ENCODE data around the gene TSPAN14.

TSPAN14 gene

DNA sequence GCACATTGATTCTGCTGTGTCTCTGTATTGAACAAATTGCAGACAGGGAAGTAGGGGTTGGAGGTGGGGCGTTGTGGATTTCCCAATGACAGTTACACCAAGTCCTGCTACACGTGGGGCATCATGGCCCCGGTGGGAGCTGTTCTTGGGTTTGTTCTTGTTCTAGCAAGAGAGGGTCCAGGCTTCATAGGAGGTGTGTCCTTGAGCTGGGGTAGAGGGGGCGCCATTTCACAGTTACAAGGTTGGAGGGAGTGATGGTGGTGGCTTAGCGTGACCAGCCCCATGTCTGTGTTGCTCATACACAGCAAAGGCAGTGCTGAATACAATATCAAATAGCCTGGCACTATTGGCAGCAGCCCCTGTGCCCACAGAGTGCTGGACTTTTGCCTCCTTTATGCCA, 99.3 kb downstream of the TSPAN14 start:
- DNase-seq, result no peak

- no peak for DNase-seq
Observed at GRCh38 chr10:80554050-80554449, 99.9 kb downstream of the TSPAN14 start.

GRCh38 chr10:80555415-80555814, 101.3 kb downstream of the TSPAN14 start:
- DNase-seq, result no peak

DNA sequence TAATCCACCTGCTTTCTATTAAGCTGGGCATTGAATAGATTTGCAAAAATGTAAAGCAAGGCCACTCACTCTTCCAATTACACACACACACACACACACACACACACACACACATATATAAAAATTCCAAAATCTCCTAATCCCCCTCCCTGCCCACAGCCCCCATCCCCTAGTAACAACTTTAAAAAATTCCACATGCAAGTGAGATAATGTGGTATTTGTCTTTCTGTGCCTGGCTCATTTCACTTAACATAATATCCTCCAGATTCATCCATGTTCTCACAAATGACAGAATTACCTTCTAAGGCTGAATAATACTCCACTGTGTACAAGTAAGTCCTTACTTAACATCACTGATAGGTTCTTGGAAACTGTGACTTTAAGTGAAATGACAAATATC, 107.8 kb downstream of the TSPAN14 start:
- DNase-seq, result no peak

GRCh38 chr10:80567292-80567691, 113.2 kb downstream of the TSPAN14 start:
- no peak for DNase-seq

DNA sequence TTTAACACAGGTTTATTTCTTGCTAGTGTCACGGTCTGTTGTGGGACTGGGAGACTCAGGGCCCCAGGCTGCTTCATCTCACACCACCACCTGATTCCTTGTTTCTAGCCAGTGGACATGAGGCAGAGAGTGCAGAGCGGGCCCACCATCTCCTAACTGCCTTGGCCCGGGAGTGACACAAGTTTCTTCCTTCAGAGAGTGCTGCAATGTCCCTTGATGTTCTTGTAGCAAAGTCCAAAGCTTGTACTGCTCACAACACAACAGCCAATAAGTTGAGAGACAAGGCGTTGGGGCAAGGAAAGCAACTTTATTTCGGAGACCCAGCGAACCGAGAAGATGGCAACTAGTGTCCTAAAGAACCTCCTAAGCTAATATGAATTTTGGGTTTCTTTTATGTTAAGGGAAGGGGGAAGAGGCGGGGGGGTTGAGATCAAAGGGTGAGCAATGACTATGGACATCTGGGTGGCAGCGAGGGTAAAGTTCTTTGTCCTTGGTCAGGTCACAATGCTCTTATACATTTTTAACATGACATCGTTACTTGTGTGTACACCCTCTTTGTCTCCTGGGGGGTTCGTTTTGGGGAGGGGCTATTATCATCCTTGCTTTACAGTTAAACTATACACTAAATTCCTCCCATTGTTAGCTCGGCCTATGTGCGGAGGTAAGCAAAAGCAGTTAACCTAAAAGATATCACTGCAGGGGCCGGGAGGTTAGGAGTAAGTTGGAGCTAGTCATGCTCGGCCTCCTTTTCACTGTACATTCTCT, 115.2 kb downstream of the TSPAN14 start:
- DNase-seq, result no peak

DNA sequence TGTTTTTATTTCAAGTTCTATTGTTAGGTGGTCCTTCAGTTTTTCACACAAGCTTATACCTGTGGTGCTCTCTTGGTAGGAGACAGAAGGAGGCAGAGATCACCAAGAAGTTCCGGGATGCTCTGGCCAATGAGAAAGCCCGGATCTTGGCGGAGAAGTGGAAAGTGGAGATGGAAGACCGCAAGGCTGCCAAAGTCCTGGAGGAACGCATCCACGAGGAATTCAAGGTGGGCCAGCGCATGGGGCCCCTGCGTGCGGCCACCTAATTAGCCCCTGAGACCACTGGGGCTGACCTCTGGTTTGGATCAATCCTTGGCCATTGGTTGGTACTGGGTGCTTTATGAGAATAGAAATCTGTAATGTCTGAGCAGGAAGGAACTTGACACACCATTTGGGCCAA, 117.2 kb downstream of the TSPAN14 start:
- no peak for DNase-seq

DNA sequence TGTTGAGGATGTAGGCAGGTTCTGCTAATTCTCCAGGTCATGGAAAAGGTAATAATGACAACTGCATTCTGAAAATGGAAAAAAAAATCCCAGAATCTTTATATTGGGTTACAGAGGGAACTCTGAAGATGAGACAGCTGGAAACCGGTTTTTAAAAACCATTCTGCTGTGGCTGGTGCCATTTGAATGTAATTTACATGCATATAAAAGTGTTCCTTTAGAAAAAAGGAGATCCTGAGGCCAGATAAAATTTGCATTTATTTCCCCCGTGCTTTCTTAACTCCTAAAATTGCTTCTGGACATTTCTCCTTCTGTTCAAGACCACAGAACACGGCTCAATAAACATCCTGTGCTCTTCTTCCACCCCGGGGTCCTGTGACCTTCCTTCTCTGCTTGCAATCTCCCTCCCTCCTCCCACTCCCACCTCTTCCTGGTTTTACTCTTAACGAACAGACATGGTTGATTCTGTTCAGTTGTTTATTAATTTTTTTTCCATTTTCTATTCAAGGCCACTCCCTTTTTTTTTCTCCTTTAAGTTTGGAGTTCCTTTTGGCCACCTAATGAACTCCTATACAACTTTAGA, 125.2 kb downstream of the TSPAN14 start:
- DNase-seq, result no peak

GRCh38 chr10:80579849-80580637, 125.9 kb downstream of the TSPAN14 start:
- no peak for DNase-seq

DNA sequence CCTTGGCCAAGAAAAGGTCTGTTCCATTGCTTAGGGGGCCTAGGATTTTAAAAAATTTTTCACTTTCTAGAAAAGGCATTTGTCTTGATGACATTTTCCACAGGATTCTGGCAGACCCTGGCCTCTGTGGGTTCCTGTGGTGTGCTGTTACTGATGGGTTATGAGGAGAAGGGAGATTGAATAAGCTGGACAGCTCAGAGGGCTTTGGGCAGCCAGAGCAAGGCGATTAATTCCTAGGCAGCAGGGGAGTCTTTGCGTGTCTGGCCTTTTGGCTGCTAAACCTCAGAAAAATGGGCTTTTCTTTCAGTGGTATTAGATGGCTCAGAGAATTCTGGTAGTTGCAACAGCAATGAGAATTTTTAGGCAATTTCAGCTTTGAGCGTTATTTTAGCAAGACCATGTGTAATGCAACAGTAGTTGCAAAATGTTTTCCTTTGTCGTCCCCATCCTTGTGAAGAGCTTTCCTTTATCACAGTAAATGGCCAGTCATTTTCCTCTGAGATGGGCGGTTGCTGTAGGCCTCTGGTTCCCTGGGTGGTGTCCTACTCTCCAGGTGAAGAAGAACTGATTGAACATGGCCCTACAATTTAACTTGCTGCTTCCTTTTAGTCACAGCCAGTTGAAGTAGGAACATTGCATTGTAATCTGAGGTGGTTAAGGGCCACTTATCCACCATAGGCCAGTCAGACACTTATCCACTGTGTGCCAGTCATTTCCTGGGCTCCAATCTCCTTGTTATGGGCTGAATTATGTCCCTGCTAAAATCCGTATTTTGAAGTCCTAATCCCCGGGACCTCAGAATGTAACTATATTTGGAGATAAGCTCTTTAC, 126.7 kb downstream of the TSPAN14 start:
- no peak for DNase-seq

DNA sequence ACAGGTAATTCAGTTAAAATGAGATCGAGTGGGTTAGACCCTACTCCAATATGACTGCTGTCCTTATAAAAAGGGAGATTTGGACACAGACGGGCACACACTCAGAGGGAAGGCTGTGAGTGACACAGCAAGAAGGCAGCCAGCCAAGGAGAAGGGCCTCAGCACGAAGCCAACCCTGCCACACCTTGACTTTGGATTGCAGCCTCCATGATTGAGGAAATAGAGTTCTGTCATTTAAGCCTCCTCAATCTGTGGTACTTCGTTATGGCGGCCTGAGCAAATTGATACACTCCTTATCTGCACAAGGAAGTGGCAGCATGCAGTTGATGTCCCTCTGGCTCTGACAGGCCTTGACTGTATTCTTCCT, 127.3 kb downstream of the TSPAN14 start:
- no peak for DNase-seq

- no peak for DNase-seq
Observed at GRCh38 chr10:80582286-80582960, 128.3 kb downstream of the TSPAN14 start.
